Gastroesophageal sphincter (tissue), 4 donors: ENCODE results near the gene PEX1. TPM values are rescaled to one million over a fixed set of nuclear protein-coding genes. Genes with fewer than 3 reads are reported as not detected.
"Not testable (repeated sequence)": the region's sequence is repeated elsewhere in the genome, so short reads cannot be mapped to it uniquely, and the experiment has no call there.

Experiments used
- ATAC-seq: fragments of 150-250 bp; one replicate; pipeline ENCODE4 v1.9.1; 2016; ENCODE audit warnings: mild to moderate bottlenecking, moderate library complexity
- H3K27ac ChIP-seq, 4 donors: fragments of 200-600 bp; sonication (generic) in 3 of 4; 1 replicate in 3 of 4; 2 replicates in 1 of 4; pipeline ENCODE4 v1.5.1; 2016 to 2019
- H3K27me3 ChIP-seq: fragments of 200-600 bp; sonication (generic); one replicate; pipeline ENCODE4 v1.5.1; 2019
- H3K36me3 ChIP-seq, 2 donors: fragments of 200-600 bp; sonication (generic); one replicate each; pipeline ENCODE4 v1.5.1; 2019; ENCODE audit warnings: control low read depth in 1 of 2
- H3K4me1 ChIP-seq, 3 donors: fragments of 200-600 bp; sonication (generic); 1 replicate in 2 of 3; 2 replicates in 1 of 3; pipeline ENCODE4 v1.5.1; 2016 to 2019; ENCODE audit warnings: control low read depth in 2 of 3
- H3K4me3 ChIP-seq, 2 donors: fragments of 200-600 bp; sonication (generic); one replicate each; pipeline ENCODE4 v1.5.1; 2019; ENCODE audit warnings: mild to moderate bottlenecking in 1 of 2, moderate library complexity in 1 of 2
- H3K9me3 ChIP-seq, 3 donors: fragments of 200-600 bp; sonication (generic); one replicate each; pipeline ENCODE4 v1.5.1; 2017 to 2019; ENCODE audit warnings: control low read depth in 2 of 3
- CTCF ChIP-seq, 4 experiments: fragments of 200-600 bp in 2 of 4; fragments of 450-650 bp in 2 of 4; sonication (generic) in 1 of 4; IDR thresholded peaks; one replicate each; pipeline ENCODE4 v1.5.1; 2017 to 2019; ENCODE audit warnings: antibody characterized with exemption in 4 of 4, mild to moderate bottlenecking in 2 of 4, moderate library complexity in 2 of 4
- EP300 ChIP-seq: sonication (generic); formaldehyde crosslinking; IDR thresholded peaks from one replicate; pipeline ENCODE4 v1.6.1; 2017; ENCODE audit warnings: antibody characterized with exemption, mild to moderate bottlenecking
- POLR2A ChIP-seq, 2 donors: fragments of 450-650 bp; IDR thresholded peaks; one replicate each; pipeline ENCODE4 v1.6.1; 2017; ENCODE audit warnings: antibody characterized with exemption in 2 of 2, mild to moderate bottlenecking in 2 of 2, moderate library complexity in 1 of 2
- POLR2AphosphoS5 ChIP-seq: sonication (generic); formaldehyde crosslinking; IDR thresholded peaks from one replicate; pipeline ENCODE4 v1.6.1; 2017; ENCODE audit warnings: antibody characterized with exemption
- WGBS, 2 donors: methylation state at CpG; one replicate each; pipeline ENCODE4 v1.1.5; 2018; ENCODE audit warnings: low coverage in 1 of 2; 5-methylcytosine and 5-hydroxymethylcytosine counted together
- total RNA-seq, 4 donors: library from RNA; depleted of rRNA; stranded (reverse); fragments of >200 nt; gene quantifications; one replicate each; pipeline ENCODE4 v1.1.0, GENCODE V29; 2016

The PEX1 gene
- total RNA-seq, 4 donors from 2014 or later = 12.7 to 46.4 (median 18.2) TPM

GRCh38 chr7:92489634-92490033 is 38.7 kb downstream of the PEX1 start:
- H3K4me1 ChIP-seq = no peaks in the 10 kb centered on the region
- H3K4me3 ChIP-seq = no peak overlapping the region
- no peak for ATAC-seq
- H3K27ac ChIP-seq = no peak overlapping the region
- H3K27me3 ChIP-seq = no peaks in the 10 kb centered on the region
- H3K9me3 ChIP-seq = no peaks in the 10 kb centered on the region
- H3K36me3 ChIP-seq = peaks cover 12 to 100% of the 10 kb centered on the region in 2 donors
- TF ChIP-seq EP300 = no peak
- no peak for TF ChIP-seq POLR2AphosphoS5
- no peak for TF ChIP-seq CTCF (IDR thresholded peaks at IDR 0.05)
- TF ChIP-seq POLR2A (IDR thresholded peaks at IDR 0.05) = no peak
- WGBS, 2 donors = 75 to 92% methylated on average over 1 of the region's 1 CpG

GRCh38 chr7:92487804-92488203 is 40.5 kb downstream of the PEX1 start:
- Histone ChIP-seq H3K27ac (no peak overlapping the region), H3K4me1 (no peaks in the 10 kb centered on the region), H3K27me3 (no peaks in the 10 kb centered on the region), H3K4me3 (no peak overlapping the region), H3K36me3 (peaks cover 12 to 92% of the 10 kb centered on the region in 2 donors), H3K9me3 (no peaks in the 10 kb centered on the region)
- no peak for ATAC-seq
- no peak for TF ChIP-seq EP300
- no peak for TF ChIP-seq POLR2AphosphoS5
- TF ChIP-seq POLR2A (IDR thresholded peaks at IDR 0.05) = no peak
- no peak for TF ChIP-seq CTCF (IDR thresholded peaks at IDR 0.05)

GRCh38 chr7:92485974-92486373 is 42.3 kb downstream of the PEX1 start:
- ATAC-seq = no peak
- Histone ChIP-seq H3K4me1 (no peaks in the 10 kb centered on the region), H3K27me3 (no peaks in the 10 kb centered on the region), H3K9me3 (no peaks in the 10 kb centered on the region), H3K36me3 (peaks cover 2 to 82% of the 10 kb centered on the region in 2 donors), H3K27ac (no peak overlapping the region), H3K4me3 (no peak overlapping the region)
- WGBS, 2 donors = 88 to 90% methylated on average over 2 of the region's 2 CpGs
- no peak for TF ChIP-seq EP300

- no peak overlapping the region for H3K4me3 ChIP-seq
- H3K4me1 ChIP-seq = no peaks in the 10 kb centered on the region
- no peak for ATAC-seq
- H3K27me3 ChIP-seq = no peaks in the 10 kb centered on the region
- peaks cover 2 to 76% of the 10 kb centered on the region in 2 donors for H3K36me3 ChIP-seq
- H3K27ac ChIP-seq = no peak overlapping the region
- no peaks in the 10 kb centered on the region for H3K9me3 ChIP-seq
- WGBS, 2 donors = 86 to 89% methylated on average over 2 of the region's 2 CpGs
- TF ChIP-seq CTCF (IDR thresholded peaks at IDR 0.05) = no peak
Measured at GRCh38 chr7:92485267-92485892, 42.9 kb downstream of the PEX1 start.

- H3K9me3 ChIP-seq, H3K4me3 ChIP-seq, H3K4me1 ChIP-seq, H3K27ac ChIP-seq, ATAC-seq, H3K27me3 ChIP-seq: not testable (repeated sequence)
- WGBS, 2 donors = 91 to 96% methylated on average over 6 of the region's 6 CpGs
- peaks cover 0 to 64% of the 10 kb centered on the region in 2 donors for H3K36me3 ChIP-seq
Measured at GRCh38 chr7:92484226-92484625, 44.1 kb downstream of the PEX1 start.

- ATAC-seq, H3K27me3 ChIP-seq, H3K4me1 ChIP-seq, H3K9me3 ChIP-seq, H3K27ac ChIP-seq, H3K4me3 ChIP-seq: not testable (repeated sequence)
- WGBS, 2 donors = 68 to 72% methylated on average over 6 of the region's 6 CpGs
- H3K36me3 ChIP-seq = peaks cover 0 to 60% of the 10 kb centered on the region in 2 donors
Measured at GRCh38 chr7:92483624-92484023, 44.7 kb downstream of the PEX1 start.

GRCh38 chr7:92479146-92479545 is 49.2 kb downstream of the PEX1 start:
- H3K36me3 ChIP-seq = peaks cover 0 to 56% of the 10 kb centered on the region in 2 donors
- WGBS, 2 donors = 100% methylated on average over 1 of the region's 4 CpGs

More at GRCh38 chr7:92479146-92479545, 49.2 kb downstream of the PEX1 start:
- H3K27ac ChIP-seq, H3K27me3 ChIP-seq, ATAC-seq, H3K4me3 ChIP-seq, H3K4me1 ChIP-seq, H3K9me3 ChIP-seq: not testable (repeated sequence)
